GM19238 (cell line): ENCODE data around the gene KAT5.
"Not testable (repeated sequence)": the region's sequence is repeated elsewhere in the genome, so short reads cannot be mapped to it uniquely, and the experiment has no call there.

Experiments used
- DNase-seq: peaks from one replicate; pipeline ENCODE4 v3.0.0; 2011; ENCODE audit warnings: low spot score; ENCODE audit not compliant: insufficient read length

KAT5 gene

GRCh38 chr11:65743681-65744025 is 31.6 kb downstream of the KAT5 start:
- DNase-seq: no peak

- DNase-seq: no peak
These were observed 32.1 kb downstream of the KAT5 start for GRCh38 chr11:65744026-65744698.

- DNase-seq: no peak
These were observed 32.6 kb downstream of the KAT5 start for GRCh38 chr11:65744699-65745042.

- DNase-seq: no peak
These were observed 33.0 kb downstream of the KAT5 start for GRCh38 chr11:65745049-65745448.

- not testable (repeated sequence) for DNase-seq
These were observed 50.1 kb downstream of the KAT5 start for GRCh38 chr11:65762169-65762568.

- DNase-seq: not testable (repeated sequence)
These were observed 50.8 kb downstream of the KAT5 start for GRCh38 chr11:65762816-65763215.

- DNase-seq: no peak
These were observed 52.4 kb downstream of the KAT5 start for GRCh38 chr11:65764434-65764833.

GRCh38 chr11:65766535-65766934 is 54.5 kb downstream of the KAT5 start:
- no peak for DNase-seq

GRCh38 chr11:65767406-65767805 is 55.4 kb downstream of the KAT5 start:
- no peak for DNase-seq

GRCh38 chr11:65767806-65768205 is 55.8 kb downstream of the KAT5 start:
- DNase-seq: not testable (repeated sequence)
